Measurements from ENCODE around the gene RPS17. TPM values are rescaled to one million over a fixed set of nuclear protein-coding genes. Genes with fewer than 3 reads are reported as not detected.
A peak's percentile ranks its signal among the peaks of the same experiment; 100 is the strongest.

RPS17 gene
- total RNA-seq, 4 donors from 2014 or later = 1,547 to 2,112 (median 1,667) TPM

DNA sequence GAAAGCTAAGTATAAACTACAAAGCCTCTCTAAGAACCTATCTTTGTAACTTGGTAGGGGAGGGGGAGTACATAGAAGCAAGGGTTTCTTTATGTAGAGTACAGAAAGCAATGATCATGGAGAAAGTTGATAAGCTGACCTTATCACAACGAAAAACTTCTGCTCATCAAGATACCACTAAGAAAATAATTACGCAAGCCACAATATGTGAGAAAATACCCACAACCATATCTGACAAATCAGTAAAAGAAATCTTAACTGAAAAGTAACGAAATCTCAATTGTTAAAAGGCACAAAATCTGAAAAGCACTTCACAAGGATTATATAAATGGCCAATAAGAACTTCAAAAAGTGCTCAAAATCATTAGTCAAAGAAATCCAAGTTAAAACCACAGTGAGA, 35.1 kb upstream of the RPS17 start:
- H3K9me3 ChIP-seq = no peaks in the 10 kb centered on the region
- no peaks in the 10 kb centered on the region for H3K27me3 ChIP-seq
- intact Hi-C loops (cut with DNase I; ENCODE audit: low total_unique reads) = no loop called here
- DNase-seq = no peak
- H3K4me3 ChIP-seq = no peak overlapping the region
- TF ChIP-seq, protein P1, sequence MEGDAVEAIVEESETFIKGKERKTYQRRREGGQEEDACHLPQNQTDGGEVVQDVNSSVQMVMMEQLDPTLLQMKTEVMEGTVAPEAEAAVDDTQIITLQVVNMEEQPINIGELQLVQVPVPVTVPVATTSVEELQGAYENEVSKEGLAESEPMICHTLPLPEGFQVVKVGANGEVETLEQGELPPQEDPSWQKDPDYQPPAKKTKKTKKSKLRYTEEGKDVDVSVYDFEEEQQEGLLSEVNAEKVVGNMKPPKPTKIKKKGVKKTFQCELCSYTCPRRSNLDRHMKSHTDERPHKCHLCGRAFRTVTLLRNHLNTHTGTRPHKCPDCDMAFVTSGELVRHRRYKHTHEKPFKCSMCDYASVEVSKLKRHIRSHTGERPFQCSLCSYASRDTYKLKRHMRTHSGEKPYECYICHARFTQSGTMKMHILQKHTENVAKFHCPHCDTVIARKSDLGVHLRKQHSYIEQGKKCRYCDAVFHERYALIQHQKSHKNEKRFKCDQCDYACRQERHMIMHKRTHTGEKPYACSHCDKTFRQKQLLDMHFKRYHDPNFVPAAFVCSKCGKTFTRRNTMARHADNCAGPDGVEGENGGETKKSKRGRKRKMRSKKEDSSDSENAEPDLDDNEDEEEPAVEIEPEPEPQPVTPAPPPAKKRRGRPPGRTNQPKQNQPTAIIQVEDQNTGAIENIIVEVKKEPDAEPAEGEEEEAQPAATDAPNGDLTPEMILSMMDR (IDR thresholded peaks at IDR 0.05 in 4 of 5, conservative IDR thresholded peaks at IDR 0.05 in 1 of 5) = no peak
- no peak for TF ChIP-seq POLR2A (IDR thresholded peaks at IDR 0.05)
- H3K4me1 ChIP-seq = no peaks in the 10 kb centered on the region
- H3K36me3 ChIP-seq = no peaks in the 10 kb centered on the region
- no peak for ATAC-seq
- no peak overlapping the region for H3K27ac ChIP-seq
- in situ Hi-C loops (cut with MboI; ENCODE audit: low sequenced_read_pairs in 4 of 4) = no loop called here

DNA sequence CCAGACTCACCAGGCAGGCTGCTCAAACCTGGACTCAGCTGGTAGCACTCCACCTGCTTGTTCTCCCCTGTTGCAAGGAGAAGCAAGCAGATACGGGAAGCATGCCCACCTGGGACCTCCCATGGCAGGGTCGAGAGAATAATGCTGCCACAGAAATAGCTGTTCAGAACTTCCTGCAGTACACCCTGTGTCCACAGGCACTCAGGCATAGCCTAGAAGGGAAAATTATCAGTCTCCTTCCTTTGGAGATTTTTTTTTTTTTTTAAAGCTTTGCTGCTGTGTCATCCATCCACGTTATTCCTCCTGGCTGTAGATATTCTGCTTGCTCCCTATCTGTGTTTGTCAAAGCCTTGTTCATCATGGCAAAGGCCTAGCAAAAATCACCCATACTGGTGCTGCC, 32.7 kb upstream of the RPS17 start:
- no peaks in the 10 kb centered on the region for H3K27me3 ChIP-seq
- no peak overlapping the region for H3K27ac ChIP-seq
- intact Hi-C loops (cut with DNase I; ENCODE audit: low total_unique reads) (no loop called here), in situ Hi-C loops (cut with MboI; ENCODE audit: low sequenced_read_pairs in 4 of 4) (loop anchor here in 1 of 4 donors (25.0 kb wide), 1 partner anchor 164 kb away; no protein-coding TSS in a partner anchor)
- DNase-seq (no peak), ATAC-seq (no peak)
- no peaks in the 10 kb centered on the region for H3K9me3 ChIP-seq
- TF ChIP-seq, protein P1 (IDR thresholded peaks at IDR 0.05 in 4 of 5, conservative IDR thresholded peaks at IDR 0.05 in 1 of 5) = no peak
- TF ChIP-seq POLR2A (IDR thresholded peaks at IDR 0.05) = no peak
- no peak overlapping the region for H3K4me3 ChIP-seq
- H3K36me3 ChIP-seq = no peaks in the 10 kb centered on the region
- no peaks in the 10 kb centered on the region for H3K4me1 ChIP-seq

DNA sequence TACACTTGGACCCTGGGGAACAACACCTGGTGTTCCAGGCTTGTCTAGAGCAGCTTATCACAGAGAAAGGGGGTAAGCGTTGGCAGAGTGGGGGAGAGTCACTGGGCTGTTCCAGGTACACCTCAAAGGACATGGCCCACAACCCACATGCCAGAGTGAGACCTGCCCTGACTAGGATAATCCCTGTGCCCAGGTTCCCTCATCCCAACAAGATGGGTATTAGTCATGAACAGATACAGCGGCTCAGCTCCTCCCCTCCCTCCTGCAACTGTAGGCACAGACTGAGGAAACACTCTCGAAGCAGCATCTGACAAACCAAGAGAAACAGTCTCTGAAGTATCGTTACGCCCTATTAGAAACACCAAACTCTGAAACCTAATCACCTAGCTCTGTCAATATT, 32.1 kb upstream of the RPS17 start:
- H3K4me3 ChIP-seq = no peak overlapping the region
- intact Hi-C loops (cut with DNase I; ENCODE audit: low total_unique reads) = no loop called here

DNA sequence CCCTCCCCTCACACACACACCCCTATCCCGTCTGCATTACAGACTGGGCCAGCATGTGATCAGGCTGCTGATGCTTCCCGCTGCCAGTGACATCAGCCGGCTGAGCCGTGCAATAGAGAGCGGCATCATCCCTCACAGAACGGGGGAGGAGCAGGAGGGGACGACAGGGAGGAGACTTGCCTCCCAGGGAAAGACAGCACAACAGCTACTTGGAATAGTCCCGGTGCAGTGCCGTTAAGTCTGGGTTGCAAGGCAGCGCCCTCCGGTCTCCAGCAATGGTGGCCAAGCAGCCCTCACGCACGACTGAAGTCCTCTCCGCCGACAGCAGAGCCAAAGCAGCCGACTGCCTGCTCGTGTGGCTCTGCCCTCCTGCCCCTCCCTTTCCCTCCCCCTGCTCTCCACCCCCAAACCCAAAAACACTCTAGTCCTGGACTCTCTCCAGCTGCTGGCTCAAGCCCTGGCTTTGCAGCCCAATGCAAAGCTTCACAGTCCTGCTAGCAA, 31.5 kb upstream of the RPS17 start:
- Histone ChIP-seq H3K9me3 (no peaks in the 10 kb centered on the region), H3K36me3 (no peaks in the 10 kb centered on the region), H3K27ac (peak overlapping the region in 2 of 4 donors; percentile 14 to 29), H3K4me3 (peak overlapping the region; percentile 22 to 39 (median 34)), H3K27me3 (no peaks in the 10 kb centered on the region), H3K4me1 (no peaks in the 10 kb centered on the region)
- ATAC-seq (peak; percentile 33 to 68), DNase-seq (peak; percentile 10 to 25)
- intact Hi-C loops (cut with DNase I; ENCODE audit: low total_unique reads) (no loop called here), in situ Hi-C loops (cut with MboI; ENCODE audit: low sequenced_read_pairs in 4 of 4) (loop anchor here in 1 of 4 donors (25.0 kb wide), 1 partner anchor 166 kb away; no protein-coding TSS in a partner anchor)
- TF ChIP-seq, protein P1 (IDR thresholded peaks at IDR 0.05 in 4 of 5, conservative IDR thresholded peaks at IDR 0.05 in 1 of 5) = no peak
- TF ChIP-seq POLR2A (IDR thresholded peaks at IDR 0.05) = peak in 1 of 2 donors; percentile 25

More for the DNA sequence above, 32.1 kb upstream of the RPS17 start:
- in situ Hi-C loops (cut with MboI; ENCODE audit: low sequenced_read_pairs in 4 of 4) = loop anchor here in 1 of 4 donors (25.0 kb wide), 1 partner anchor 165 kb away; no protein-coding TSS in a partner anchor
- Histone ChIP-seq H3K36me3 (no peaks in the 10 kb centered on the region), H3K27me3 (no peaks in the 10 kb centered on the region), H3K9me3 (no peaks in the 10 kb centered on the region), H3K4me1 (no peaks in the 10 kb centered on the region), H3K27ac (no peak overlapping the region)
- ATAC-seq (no peak), DNase-seq (no peak)
- TF ChIP-seq POLR2A (IDR thresholded peaks at IDR 0.05) = no peak
- TF ChIP-seq, protein P1 (IDR thresholded peaks at IDR 0.05 in 4 of 5, conservative IDR thresholded peaks at IDR 0.05 in 1 of 5) = no peak
